ENCODE data around the gene PLIN4.

PLIN4 gene

DNA sequence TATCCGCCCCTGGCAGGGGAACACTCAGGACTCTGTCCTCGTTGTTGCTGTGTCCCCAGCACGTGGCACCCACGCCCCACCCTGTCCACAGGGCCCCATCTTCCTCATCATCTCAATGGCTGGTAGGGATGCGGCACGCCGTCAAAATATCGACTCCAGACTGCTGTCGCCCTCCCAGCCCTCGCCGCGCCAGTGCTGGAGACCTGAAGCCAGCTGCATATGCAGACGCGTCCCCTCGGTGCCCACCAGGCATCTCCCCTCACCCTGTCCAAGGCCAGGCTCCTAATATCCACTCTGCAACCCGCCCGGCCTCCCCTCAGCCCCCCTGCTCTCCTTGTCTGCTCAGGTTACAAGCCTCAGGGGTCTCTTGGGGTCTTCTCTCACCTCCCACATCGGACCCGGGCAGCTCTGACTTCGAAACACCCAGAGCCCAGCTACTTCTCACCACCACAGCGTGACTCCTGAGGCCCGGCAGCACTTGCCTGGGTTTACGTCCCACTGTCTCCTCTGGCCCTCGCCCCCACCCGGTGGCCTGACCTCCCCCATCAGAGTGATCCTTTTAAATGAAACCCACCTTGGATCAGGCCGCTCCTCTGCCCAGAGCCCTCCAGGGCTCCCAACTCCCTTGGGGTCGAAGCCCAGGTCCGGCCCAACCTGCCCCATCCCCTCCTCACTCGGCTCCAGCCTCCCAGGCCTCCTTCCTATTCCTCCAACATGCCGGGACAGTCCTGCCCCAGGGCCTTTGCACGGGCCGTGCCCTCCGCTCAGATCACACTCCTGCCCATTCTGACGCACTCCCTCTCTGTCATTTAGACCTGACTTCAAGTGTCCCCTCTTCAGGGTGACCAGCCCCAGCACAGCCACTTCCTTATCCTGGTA is 12.5 kb downstream of the PLIN4 start:
- DNase-seq (ENCODE audit: low read depth), result no peak

DNA sequence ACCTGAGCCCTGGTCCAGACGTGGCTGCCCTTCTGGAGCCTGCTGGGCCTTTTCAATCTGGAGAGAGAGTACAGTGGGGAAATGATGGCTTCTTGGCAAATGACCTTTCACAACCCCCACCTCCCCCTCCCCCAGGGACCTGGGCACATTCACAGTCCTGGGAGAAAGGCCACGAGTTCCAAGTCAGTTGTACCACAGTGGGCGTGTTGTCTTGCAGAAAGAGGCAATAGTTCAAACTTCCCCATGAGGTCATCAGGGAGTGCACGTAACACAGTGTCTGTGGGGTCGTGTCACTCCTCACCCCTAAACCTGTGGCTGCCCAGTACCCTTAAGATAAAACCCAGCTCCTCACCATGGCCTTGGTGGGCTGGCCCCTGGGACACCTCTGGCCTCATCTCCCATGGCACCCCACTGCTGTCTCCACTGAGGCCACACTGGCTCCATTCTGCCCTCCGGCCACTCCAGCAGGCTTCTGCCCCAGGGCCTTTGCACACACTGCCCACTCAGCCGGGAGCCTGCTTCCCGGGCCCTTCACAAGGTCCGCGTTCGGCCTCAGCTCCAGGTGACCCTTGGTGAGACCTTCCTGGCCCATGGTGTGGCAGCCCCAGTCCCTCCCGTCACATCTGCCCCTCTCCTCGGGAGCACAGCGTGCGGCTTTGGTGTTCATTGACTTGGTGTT is 13.3 kb downstream of the PLIN4 start:
- no peak for DNase-seq (ENCODE audit: low read depth)

DNA sequence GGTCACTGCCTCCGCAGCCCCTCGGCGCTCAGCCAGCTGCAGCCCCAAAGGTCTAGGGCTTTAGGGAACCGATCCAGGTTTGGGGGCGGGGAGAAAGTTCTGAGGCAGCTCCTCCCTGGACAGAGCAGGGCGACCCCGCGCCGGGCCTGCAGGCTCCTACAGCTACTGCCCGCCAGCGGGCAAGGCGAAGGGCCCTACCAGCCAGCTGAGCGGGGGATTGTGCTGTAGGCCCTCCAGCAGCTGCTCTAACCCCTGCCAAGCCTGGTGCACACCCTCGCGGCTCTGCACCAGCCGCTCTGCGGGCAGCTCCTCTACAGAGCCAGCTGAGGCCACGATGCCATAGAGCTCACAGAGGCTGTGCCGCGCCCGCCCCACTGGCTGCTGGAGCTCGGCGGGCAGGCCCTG is 14.0 kb downstream of the PLIN4 start:
- no peak for DNase-seq (ENCODE audit: low read depth)

DNA sequence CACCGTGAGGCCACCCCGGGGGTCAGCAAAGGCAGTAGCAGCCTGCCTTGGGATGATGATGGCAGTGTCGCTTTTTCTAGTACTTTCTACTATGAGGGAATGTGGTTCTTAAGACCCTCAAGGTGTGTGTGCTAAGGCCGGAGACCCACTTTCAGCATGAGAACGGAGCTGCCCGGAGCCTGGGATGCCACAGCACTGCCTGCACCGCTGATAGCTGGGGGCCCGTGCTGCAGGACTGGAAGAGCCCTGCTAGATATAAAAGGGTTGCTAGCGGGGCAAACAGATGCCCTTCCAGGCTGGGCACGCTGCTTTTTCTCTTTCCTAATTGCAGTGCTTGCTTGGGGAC is 14.5 kb downstream of the PLIN4 start:
- DNase-seq (ENCODE audit: low read depth), result no peak

DNA sequence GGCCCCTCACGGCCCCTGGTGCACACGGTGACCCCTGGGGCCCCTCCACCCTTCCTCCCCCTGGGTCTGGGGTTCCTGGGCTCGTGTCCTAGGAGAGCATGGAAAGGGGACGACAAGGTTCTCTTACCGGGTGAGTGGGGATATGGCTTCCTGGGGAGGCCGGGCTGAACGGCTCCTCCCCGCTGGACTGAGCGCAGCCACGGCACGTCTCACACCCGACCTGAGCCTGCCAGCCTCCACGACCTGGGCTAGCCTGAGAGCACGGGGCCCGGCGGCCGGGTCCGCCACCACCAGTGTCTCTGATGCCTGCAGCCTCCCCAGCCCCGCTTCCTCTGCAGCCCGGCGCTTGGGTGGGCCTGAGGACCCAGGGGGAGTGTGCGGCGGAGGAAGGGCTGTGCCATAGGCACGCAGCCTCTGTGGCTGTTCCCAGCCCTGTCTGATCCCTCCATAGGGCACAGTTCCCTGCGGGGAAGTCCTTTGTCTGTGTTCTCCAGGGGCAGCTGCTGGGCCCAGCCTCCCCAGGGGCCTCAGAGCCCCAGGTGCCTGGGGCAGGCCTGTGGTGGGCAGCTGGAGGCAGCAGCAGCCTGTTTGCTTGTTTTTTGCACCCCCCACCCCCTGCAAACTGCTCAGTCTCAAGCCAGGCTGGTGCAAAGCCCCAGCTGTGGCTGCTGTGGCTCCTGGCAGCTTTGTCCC is 15.0 kb downstream of the PLIN4 start:
- no peak for DNase-seq (ENCODE audit: low read depth)

DNA sequence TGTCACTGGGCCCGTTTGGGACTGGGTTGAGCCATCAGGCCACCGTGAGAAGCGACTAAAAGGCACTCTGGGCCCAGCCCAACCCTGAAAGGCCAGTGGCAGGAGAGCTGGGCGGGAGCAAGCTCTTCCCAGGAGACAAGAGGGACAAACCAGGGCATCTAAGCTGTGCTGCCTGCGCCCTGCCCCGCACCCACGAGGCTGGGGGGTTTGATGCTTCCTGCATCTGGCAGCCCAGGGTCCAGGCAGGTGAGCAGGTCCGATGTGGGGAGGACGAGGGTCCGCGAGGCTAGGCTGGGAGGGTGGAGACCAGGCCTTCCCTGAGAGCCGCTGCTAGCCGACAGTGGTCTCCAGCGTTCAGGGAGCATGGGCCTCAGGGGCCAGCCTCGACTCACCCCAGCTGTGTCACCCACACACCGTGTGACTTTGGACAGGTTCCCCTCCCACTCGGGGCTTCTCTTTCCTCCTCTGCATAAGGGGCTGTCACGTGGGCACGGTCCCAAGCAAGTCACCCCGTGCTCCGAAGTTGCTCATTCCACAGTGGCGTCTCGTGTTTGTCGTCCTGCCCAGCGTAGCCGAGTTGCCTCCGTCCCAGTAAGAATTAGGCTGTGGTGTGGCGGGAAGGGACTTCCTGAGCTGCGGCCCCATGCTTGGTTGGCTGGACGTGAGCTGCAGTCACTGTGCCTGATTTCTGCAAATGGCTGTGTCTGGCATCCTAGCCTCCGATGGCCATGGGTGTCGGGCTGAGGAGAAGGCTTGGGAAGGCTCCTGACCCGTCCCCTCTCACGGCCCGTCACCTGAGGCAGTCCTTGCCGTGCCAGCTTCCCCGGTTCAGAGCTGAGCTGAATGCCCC is 15.8 kb downstream of the PLIN4 start:
- DNase-seq (ENCODE audit: low read depth), result no peak

DNA sequence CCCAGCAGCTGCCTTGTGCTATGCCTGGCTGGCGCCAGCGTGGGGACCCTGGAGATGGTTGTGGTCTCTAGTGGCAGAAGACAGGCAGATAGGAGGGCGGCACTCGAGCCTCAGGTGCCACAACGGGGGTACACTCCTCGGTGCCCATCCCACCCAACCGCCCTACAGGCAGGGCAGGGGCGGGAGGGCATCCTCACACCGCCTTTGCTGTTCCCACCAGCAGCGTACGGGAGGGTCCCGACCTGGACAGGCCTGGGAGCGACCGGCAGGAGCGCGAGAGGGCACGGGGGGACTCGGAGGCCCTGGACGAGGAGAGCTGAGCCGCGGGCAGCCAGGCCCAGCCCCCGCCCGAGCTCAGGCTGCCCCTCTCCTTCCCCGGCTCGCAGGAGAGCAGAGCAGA is 16.6 kb downstream of the PLIN4 start:
- DNase-seq (ENCODE audit: low read depth), result no peak

DNA sequence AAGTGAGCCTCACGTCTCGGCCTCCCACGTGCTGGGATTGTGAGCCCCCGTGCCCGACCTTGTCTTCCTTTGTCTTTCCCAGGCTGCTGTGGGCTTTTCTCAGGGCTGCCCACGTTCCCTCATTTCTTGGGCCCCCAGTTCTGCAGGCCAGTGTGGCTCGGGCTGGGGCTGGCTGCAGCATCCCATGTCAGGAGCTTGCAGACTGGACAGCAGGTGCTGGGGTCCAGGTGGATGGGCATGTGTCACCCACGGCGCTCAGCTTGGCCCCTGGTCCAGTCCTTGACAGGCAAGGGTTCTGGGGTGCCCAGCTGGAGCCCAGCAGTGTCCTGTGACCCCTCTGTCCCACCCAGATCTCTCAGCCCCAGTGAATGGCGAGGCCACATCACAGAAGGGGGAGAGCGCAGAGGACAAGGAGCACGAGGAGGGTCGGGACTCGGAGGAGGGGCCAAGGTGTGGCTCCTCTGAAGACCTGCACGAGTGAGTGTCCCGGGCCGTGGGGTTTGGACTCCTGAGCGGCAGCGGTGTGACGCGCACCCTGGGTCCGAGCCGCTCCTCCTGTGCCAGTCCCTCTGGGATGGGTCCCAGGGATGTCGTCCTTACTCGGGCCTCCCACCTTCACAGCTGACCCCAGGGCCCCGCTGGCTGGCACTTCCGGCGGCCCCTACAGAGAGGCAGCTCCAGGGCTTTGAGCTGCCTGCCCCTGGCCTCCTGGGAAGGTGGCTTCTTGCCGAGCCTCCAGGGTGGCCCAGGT is 17.3 kb downstream of the PLIN4 start:
- no peak for DNase-seq (ENCODE audit: low read depth)

DNA sequence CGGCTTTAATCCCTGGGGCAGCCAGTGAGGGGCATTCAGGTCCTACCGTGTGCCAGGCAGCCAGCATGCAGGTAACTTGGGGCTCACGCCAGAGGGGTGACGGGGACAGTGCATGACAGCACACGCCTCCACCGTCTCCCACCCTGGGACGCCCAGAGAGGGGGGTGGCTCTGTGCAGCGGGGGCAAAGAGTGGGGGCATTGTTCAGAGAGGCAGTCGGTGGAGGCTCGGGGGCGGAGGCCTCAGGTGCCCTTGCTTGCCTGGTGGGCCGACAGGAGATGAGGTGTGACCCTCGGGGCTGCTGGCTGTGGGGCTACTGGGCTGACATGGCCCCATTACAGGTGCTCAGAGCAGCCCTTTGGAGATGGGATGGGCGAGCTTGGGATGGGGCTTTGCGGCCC is 18.4 kb downstream of the PLIN4 start:
- DNase-seq (ENCODE audit: low read depth), result no peak

DNA sequence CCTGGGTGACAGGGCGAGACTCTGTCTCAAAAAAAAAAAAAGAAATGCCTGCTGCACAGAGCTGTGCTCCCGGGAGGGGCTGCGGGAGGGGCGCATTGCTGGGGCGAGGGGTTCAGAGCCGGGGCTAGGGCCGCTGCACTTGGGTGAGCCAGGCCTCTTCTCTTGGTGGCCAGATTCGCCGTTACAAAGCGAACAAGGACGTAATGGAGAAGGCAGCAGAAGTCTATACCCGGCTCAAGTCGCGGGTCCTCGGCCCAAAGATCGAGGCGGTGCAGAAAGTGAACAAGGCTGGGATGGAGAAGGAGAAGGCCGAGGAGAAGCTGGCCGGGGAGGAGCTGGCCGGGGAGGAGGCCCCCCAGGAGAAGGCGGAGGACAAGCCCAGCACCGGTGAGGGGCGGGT is 19.0 kb downstream of the PLIN4 start:
- DNase-seq (ENCODE audit: low read depth), result no peak

DNA sequence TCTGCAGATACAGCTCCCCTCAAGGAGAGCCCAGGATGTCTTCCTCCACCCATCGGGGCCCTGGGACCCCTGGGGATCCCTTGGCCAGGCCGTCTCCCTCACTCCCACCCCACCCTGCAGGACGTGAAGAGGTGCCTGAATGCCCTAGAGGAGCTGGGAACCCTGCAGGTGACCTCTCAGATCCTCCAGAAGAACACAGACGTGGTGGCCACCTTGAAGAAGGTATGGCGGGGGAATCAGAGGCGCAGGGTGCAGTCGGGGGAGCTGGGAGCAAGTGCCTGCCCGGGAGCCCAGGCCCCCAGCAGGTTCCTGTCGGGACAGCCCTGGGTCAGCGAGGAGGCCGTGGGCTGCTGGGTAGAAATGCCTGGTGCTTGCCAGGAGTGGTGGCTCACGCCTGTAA is 19.6 kb downstream of the PLIN4 start:
- DNase-seq (ENCODE audit: low read depth), result no peak

DNA sequence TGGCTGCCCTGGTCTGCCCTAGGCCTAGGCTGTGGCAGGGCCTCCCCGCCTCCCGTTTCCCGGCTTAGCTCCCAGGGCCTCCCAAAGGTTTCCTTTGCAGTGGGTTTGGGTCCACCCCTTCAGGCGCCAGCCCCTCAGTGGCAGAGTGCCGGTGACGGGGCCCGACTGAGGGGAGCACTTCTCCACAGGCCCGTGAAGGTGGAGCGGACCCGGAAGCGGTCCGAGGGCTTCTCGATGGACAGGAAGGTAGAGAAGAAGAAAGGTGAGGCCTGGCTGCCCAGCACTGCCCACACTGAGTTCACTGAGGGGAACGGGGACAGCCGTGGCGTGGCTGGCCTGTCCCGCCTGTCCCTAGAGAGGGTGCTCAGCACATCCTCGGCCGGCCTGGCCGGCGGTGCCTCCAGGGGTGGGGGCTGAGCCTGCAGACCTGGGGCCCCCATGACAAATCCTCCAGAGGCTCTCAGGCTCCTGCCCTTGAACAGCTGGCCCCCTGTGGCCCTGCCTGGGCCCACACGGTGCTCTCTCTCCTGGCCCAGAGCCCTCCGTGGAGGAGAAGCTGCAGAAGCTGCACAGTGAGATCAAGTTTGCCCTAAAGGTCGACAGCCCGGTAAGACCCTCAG is 20.4 kb downstream of the PLIN4 start:
- DNase-seq (ENCODE audit: low read depth), result no peak

DNA sequence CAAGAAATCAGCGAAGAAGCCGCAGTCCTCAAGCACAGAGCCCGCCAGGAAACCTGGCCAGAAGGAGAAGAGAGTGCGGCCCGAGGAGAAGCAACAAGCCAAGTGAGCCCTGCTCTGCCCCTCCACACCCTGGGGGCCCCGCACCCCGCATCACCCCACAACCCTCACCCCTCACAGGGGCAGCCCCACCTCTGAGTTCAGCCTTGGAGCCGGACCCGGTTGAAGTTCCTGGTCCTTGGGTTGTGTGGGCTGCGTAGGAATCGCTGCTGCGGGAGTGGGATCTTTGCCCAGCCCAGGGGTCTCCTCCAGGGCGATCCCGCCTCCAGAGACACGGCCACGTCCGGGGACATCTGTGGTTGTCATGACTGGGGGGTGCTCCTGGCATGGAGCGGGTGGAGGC is 22.0 kb downstream of the PLIN4 start:
- DNase-seq (ENCODE audit: low read depth), result no peak

DNA sequence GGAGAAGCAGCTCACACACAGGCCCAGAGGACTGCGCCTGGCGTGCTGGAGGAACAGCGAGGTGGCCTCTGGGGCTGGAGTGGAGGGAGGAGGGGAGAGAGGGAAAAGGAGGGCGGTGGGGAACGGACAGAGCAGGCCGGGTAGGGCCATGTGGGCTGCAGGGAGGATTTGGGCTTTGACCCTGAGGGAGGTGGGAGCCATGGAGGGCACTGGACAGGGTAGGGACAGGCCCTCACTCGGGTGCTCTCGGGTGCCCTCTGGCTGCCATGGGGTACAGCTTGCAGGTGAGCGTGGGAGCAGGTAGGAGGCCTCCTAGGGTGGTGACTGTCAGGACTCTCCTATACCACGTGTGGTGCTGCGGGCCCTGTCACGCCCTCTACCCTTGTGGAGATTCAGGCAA is 22.8 kb downstream of the PLIN4 start:
- DNase-seq (ENCODE audit: low read depth), result no peak

DNA sequence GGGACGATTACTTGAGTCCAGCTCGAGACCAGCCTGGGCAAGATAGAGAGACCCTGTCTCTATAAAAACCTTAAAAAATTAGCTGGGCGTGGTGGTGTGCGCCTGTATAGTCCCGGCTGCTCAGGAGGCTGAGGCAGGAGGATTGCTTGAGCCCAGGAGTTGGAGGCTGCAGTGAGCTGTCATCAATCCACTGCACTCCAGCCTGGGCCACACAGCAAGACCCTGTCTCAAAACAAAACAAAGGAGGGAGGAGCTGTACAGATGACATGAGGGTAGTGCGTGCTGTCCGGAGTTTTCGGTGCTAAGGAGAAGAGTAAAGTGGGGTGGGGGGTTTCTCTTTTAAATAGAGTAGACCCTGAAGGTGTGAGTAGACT is 23.6 kb downstream of the PLIN4 start:
- DNase-seq (ENCODE audit: low read depth), result no peak

DNA sequence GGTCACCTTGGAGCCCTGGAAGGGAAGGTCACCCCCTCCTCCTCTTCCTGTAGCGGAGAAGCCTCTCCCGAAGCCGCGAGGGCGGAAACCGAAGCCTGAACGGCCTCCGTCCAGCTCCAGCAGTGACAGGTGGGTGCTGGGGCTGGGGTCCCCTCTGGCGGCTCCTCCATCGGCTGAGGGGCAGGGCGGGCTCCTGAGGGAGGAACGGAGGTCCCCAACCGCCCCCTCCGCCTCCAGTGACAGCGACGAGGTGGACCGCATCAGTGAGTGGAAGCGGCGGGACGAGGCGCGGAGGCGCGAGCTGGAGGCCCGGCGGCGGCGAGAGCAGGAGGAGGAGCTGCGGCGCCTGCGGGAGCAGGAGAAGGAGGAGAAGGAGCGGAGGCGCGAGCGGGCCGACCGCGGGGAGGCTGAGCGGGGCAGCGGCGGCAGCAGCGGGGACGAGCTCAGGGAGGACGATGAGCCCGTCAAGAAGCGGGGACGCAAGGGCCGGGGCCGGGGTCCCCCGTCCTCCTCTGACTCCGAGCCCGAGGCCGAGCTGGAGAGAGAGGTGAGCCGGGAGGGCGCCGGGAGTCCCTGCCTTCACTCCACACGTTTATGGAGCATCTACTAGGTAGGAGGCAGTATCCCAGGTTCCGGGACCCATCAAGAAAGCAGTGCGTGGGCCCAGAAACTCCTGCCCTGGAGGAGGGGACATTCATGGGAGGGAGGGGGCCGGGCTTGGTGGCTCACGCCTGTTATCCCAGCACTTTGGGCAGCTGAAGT is 24.2 kb downstream of the PLIN4 start:
- no peak for DNase-seq (ENCODE audit: low read depth)

DNA sequence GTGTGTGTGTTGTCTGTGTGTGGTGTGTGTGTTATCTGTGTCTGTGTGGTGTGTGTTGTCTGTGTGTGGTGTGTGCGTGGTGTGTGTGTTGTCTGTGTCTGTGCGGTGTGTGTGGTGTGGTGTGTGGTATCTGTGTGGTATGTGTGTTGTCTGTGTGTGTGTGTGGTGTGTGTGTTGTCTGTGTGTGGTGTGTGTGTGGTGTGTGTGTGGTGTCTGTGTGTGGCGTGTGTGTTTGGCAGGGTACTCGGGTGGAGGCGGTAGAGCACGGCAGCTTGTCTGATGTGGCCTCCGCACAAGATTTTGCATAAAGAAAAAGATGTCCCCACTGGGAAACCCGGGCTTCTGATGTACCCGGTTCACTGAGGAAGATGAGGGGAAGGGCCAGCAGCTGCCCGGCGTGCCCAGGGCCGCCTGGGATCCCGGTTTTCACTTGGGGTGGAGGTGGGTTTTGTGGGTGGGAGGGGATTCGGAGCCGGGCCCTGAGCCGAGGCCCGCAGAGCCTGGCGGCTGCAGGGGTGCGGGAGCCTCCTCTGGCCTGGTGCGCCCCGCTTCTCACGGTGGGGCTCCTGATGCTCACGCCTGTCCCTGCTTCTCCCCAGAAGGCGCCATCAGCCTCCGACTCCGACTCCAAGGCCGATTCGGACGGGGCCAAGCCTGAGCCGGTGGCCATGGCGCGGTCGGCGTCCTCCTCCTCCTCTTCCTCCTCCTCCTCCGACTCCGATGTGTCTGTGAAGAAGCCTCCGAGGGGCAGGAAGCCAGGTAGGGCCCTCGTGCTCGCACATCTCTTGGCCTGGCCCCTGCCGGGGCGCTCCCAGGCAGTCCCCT is 25.0 kb downstream of the PLIN4 start:
- no peak for DNase-seq (ENCODE audit: low read depth)

DNA sequence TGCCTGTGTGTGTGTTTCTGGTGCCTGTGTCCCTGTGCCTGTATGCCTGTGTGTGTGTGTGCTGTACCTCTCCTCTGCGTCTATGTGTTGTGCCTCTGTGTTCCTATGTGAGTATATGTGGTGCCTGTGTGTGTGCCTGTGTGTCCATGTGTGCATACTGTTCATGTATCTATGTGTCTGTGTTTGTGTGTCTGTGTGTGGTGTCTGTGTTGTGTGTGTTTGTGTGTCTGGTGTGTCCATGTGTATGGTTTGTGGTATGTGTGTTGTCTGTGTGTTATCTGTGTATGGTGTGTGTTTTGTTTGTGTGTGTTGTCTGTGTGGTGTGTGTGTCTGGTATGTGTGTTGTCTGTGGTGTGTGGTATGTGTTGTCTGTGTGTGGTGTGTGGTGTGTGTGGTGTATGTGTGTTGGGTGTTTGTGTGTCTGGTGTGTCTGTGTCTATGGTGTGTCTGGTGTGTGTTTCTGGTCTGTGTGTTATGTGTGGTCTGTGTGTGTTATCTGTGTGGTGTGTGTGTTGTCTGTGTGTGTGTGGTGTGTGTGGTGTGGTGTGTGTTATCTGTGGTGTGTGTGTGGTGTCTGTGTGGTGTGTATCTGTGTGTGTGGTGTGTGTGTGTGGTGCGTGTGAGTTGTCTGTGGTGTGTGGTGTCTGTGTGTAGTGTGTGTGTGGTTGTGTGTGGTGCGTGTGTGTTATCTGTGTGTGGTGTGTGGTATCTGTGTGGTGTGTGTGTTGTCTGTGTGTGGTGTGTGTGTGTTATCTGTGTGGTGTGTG is 25.8 kb downstream of the PLIN4 start:
- DNase-seq (ENCODE audit: low read depth), result no peak

DNA sequence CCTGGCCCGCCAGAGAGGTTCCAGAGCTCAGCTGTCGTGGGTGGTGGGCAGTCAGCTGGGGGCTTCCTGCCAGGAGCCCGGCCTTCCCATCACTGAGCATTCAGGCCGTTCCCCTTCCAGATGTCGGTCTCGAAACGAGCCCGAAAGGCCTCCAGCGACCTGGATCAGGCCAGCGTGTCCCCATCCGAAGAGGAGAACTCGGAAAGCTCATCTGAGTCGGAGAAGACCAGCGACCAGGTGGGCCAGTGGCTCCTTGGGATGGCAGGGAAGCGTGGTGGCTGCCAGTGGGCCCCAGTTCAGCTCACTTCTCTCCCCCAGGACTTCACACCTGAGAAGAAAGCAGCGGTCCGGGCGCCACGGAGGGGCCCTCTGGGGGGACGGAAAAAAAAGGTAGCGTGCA is 26.8 kb downstream of the PLIN4 start:
- no peak for DNase-seq (ENCODE audit: low read depth)
